ENCODE data around the gene UROS. TPM values are rescaled to one million over a fixed set of nuclear protein-coding genes. Genes with fewer than 3 reads are reported as not detected.

The UROS gene
- total RNA-seq, 1 donor, result 23.3 TPM

Other genes starting within 250 kb of the UROS start
- not detected for gene TEX36, start 140.1 kb downstream of the UROS start, total RNA-seq
- gene EDRF1, start 103.5 kb downstream of the UROS start, total RNA-seq, result 44.6 TPM
- 0.21 TPM for gene MMP21, start 47.4 kb downstream of the UROS start, total RNA-seq
- gene BCCIP, start 288 bp upstream of the UROS start, total RNA-seq, result 30.6 TPM
- gene DHX32, start 58.0 kb upstream of the UROS start, total RNA-seq, result 8.3 TPM
- 0.21 TPM for gene FANK1, start 73.3 kb upstream of the UROS start, total RNA-seq

All from mononuclear cell (primary cell).